ENCODE data around the gene HOXC11. TPM values are rescaled to one million over a fixed set of nuclear protein-coding genes. Genes with fewer than 3 reads are reported as not detected.

The HOXC11 gene
- total RNA-seq, 2 experiments from 2014 or later: not detected

DNA sequence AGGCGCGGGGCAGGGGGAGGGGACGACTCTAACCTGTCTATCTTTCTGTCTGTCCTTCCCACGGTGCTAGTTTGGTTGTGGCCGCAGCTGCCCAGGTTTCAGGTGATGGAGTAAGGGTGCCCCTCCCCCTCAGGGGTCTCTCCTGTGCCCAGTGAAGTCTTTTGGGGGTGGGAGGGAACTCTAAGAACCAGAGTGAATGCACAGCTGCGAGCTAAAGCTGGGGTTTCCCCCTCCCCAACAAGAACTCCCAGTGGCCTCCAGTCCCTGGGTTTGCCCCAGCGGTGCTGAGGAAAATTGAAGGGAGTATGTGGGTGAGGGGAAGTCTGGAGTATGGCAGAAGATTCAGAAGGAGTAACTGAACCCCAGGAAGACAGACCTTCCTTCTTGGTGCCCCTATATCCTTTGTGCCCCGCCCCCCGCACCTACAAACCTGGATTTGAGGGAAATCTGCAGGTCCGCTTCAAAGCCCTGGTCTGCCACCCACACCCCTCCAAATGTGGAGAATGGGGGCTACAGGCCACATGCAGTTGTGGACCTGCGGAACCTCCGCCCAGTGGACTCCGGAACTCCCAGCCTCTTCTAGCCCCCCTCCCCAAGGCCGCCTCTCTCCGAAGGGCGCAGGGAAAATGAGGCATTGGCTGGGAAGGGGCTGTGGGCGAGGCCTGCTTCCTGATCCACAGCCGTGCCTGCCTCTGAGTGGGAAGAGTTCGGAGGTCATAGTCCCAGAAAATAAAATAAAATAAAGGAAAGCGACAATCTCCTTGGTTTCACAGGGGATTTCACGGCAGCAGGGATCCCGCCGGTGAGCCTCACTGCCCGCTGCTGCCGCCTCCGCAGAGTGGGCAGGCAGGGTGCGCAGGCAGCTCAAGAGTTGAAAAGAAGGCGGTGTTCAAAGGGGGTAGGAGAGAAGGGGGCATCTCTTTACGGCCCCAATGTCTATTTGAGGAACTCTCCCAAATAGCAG lies 23.6 kb downstream of the HOXC11 start:
- H3K9me3 Mint-ChIP-seq (ENCODE audit: low read depth): no peaks in the 10 kb centered on the region
- H3K27me3 Mint-ChIP-seq: peaks cover 84% of the 10 kb centered on the region
- peaks cover 25% of the 10 kb centered on the region for H3K4me1 Mint-ChIP-seq
- intact Hi-C loops (cut with DNase I, micrococcal nuclease): loop anchor here in 1 of 2 experiments (5.0 kb wide), 1 partner anchor 44 kb away; the partner anchor contains the start of gene HOXC12
- H3K4me3 Mint-ChIP-seq: peak overlapping the region; percentile 65
- no peak overlapping the region for H3K27ac Mint-ChIP-seq
- ATAC-seq: peak; percentile 27
- POLR2A ChIA-PET: interaction anchor here (0.7 kb wide), 1 partner anchor 214 kb away, joined by 3 read pairs; no protein-coding TSS in a partner anchor
- DNase-seq: no peak
- no peaks in the 10 kb centered on the region for H3K36me3 Mint-ChIP-seq (ENCODE audit: low read depth)
- CTCF ChIA-PET: interaction anchor here (0.5 to 1.7 kb wide), 12 partner anchors 9 to 247 kb away, joined by 3 to 8 read pairs (median 4); partner anchors contain the start of genes HOXC10 and HOXC5

DNA sequence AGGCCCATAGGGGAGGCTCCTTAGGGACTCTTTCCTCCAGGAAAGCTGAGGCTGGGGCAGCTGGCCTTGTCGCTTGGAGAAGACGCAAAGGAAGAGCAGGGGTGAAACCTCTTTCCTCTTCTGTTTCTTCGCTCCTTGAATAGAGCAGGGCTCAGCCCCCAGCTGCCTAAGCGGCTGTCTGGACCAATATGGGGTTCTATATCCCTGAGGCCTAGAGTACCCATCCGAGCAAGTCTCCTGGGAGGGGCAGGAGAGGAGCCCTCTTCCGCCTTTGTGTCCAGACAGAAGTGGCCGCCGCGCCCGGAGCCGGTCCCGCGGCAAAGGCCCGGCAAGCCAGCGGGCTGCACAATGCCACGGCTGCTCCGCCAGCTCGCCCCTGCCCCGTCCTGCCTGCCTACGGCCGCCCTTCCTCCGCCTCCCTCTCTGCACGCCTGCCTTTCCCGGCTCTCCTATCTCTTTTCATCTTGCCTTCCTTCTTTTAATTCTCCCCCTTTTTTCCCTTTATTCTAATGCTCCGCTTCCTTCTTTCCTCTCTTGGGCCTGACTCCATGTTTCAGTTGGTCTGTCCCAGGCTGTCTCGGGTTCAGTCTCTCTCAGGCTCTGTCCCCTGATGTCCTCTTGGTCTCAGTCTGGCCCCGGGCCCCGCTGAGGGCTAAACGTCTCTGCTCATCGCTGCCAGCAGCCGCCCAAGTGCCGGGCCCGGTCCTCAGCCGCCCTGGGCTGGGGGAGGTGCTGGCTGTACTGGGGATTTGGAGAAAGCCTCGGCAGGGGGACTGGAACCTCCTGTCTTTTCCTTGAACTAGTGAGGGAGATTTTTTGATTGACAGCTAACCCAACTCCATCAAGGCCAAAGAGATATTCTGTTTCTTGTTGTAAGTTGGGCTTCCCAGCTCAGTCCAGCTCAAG lies 24.5 kb downstream of the HOXC11 start:
- POLR2A ChIA-PET: interaction anchor here (0.7 kb wide), 1 partner anchor 213 kb away, joined by 3 read pairs; no protein-coding TSS in a partner anchor
- H3K27me3 Mint-ChIP-seq: peaks cover 84% of the 10 kb centered on the region
- H3K4me1 Mint-ChIP-seq: peaks cover 26% of the 10 kb centered on the region
- CTCF ChIA-PET: interaction anchor here (0.5 to 3.8 kb wide), 10 partner anchors 8 to 193 kb away, joined by 3 to 17 read pairs (median 4); partner anchors contain the start of genes HOXC10 and HOXC5
- DNase-seq (no peak), ATAC-seq (no peak)
- H3K36me3 Mint-ChIP-seq (ENCODE audit: low read depth): no peaks in the 10 kb centered on the region
- no peak overlapping the region for H3K27ac Mint-ChIP-seq
- no peak overlapping the region for H3K4me3 Mint-ChIP-seq
- no peaks in the 10 kb centered on the region for H3K9me3 Mint-ChIP-seq (ENCODE audit: low read depth)
- intact Hi-C loops (cut with DNase I, micrococcal nuclease): loop anchor here in 1 of 2 experiments (5.0 kb wide), 1 partner anchor 45 kb away; the partner anchor contains the start of gene HOXC12

DNA sequence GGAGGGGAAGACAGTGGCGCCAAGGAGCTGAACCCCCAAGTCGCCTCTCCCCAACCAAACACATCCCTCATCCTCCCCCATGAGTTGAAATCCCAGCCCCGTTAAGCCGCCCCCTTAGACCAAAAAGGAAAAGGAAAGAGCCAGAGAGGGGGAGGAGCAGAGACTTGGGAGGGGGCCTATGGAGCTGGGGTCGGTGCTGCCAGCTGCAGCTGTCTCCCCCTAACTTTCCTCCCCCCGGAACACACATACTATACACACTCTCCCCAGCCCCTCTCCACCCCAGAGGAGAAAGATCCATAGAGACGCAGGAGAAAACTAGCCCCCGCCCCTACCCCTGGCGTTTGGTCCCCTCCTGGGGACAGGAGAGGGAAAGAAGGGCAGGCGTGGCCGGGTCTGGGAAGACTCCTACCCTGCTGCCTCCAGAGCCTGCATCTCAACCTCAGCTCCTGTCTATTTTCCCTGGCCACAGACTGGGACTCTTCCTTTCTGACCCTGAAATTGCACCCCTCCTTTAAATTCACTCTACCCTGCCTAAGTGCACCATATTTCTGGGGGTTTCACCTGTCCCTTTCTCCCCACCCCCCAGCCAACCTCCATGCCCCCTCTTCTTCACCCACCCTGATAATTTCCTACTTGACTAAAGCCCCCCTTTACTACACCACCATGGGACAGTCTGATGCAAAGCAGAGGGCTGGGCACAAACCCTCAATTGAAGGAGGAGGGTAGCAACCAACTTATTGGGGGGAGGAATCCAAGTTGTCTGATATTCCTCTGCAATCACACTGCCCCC lies 25.4 kb downstream of the HOXC11 start:
- POLR2A ChIA-PET: no interaction called here
- CTCF ChIA-PET: interaction anchor here (0.7 to 3.8 kb wide), 7 partner anchors 9 to 218 kb away, joined by 3 to 17 read pairs (median 4); partner anchors contain the start of gene HOXC10
- Mint-ChIP-seq H3K27ac (no peak overlapping the region), H3K27me3 (peaks cover 87% of the 10 kb centered on the region), H3K4me3 (no peak overlapping the region), H3K9me3 (ENCODE audit: low read depth) (no peaks in the 10 kb centered on the region), H3K36me3 (ENCODE audit: low read depth) (no peaks in the 10 kb centered on the region), H3K4me1 (peaks cover 29% of the 10 kb centered on the region)
- no peak for ATAC-seq
- no peak for DNase-seq
- intact Hi-C loops (cut with DNase I, micrococcal nuclease): loop anchor here in 1 of 2 experiments (5.0 kb wide), 1 partner anchor 46 kb away; the partner anchor contains the start of gene HOXC12

DNA sequence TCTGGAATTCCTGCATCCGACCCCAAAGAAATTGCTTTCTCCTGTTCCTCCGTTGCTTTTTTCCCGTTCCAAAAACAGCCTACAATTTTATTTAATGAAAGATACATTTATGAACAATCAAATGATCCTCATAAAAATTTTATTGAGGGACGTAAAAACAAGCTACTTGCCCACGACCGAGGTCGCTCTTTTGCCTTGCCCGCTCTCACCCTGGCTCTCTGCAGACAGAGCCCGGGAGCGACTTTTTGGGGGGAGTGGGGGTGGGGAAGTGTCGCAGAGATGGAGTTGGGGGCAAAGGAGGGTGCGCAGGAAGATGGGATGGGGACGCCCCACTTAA lies 25.9 kb downstream of the HOXC11 start:
- no peaks in the 10 kb centered on the region for H3K36me3 Mint-ChIP-seq (ENCODE audit: low read depth)
- intact Hi-C loops (cut with DNase I, micrococcal nuclease): loop anchor here in 1 of 2 experiments (5.0 kb wide), 1 partner anchor 47 kb away; the partner anchor contains the start of gene HOXC12
- DNase-seq (no peak), ATAC-seq (no peak)
- CTCF ChIA-PET: interaction anchor here (0.7 to 3.8 kb wide), 4 partner anchors 11 to 217 kb away, joined by 3 to 17 read pairs (median 4); partner anchors contain the start of gene HOXC10
- peaks cover 86% of the 10 kb centered on the region for H3K27me3 Mint-ChIP-seq
- no peaks in the 10 kb centered on the region for H3K9me3 Mint-ChIP-seq (ENCODE audit: low read depth)
- POLR2A ChIA-PET: no interaction called here
- no peak overlapping the region for H3K27ac Mint-ChIP-seq
- no peak overlapping the region for H3K4me3 Mint-ChIP-seq
- peaks cover 27% of the 10 kb centered on the region for H3K4me1 Mint-ChIP-seq

DNA sequence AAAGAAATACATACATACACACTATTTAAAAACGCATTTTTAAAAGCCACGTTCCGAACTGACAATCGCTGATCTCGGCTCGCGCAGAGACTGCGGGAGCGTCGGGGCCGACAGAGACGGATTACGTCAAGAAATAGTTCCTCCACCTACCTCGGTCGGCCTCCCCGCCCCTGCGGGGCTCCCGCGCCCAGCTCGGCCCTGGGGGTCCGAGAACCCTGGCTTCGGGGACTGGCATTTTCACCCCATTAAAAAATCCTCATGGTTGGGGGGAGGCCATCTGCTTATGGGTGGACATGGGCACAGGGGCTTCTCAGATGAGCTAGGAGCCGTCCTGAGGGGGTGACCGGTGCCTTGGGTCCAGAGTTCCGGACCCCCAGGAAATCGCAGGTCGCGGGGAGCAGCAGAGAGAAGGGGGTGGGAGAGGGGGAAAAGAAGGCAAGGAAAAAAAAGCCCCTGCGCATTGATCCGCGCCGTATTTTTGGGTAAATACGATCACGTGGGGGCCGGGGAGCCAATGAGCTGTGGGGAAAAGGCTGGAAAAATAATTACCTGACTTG lies 26.7 kb downstream of the HOXC11 start:
- ATAC-seq (no peak), DNase-seq (peak; percentile 60)
- CTCF ChIA-PET: interaction anchor here (0.6 to 3.8 kb wide), 15 partner anchors 9 to 216 kb away, joined by 3 to 17 read pairs (median 3); partner anchors contain the start of genes HOXC10 and HOXC8
- Mint-ChIP-seq H3K36me3 (ENCODE audit: low read depth) (no peaks in the 10 kb centered on the region), H3K27ac (no peak overlapping the region), H3K27me3 (peaks cover 87% of the 10 kb centered on the region), H3K9me3 (ENCODE audit: low read depth) (no peaks in the 10 kb centered on the region), H3K4me1 (peaks cover 24% of the 10 kb centered on the region), H3K4me3 (peak overlapping the region; percentile 41)
- intact Hi-C loops (cut with DNase I, micrococcal nuclease): loop anchor here in 1 of 2 experiments (5.0 kb wide), 1 partner anchor 47 kb away; the partner anchor contains the start of gene HOXC12
- POLR2A ChIA-PET: no interaction called here

DNA sequence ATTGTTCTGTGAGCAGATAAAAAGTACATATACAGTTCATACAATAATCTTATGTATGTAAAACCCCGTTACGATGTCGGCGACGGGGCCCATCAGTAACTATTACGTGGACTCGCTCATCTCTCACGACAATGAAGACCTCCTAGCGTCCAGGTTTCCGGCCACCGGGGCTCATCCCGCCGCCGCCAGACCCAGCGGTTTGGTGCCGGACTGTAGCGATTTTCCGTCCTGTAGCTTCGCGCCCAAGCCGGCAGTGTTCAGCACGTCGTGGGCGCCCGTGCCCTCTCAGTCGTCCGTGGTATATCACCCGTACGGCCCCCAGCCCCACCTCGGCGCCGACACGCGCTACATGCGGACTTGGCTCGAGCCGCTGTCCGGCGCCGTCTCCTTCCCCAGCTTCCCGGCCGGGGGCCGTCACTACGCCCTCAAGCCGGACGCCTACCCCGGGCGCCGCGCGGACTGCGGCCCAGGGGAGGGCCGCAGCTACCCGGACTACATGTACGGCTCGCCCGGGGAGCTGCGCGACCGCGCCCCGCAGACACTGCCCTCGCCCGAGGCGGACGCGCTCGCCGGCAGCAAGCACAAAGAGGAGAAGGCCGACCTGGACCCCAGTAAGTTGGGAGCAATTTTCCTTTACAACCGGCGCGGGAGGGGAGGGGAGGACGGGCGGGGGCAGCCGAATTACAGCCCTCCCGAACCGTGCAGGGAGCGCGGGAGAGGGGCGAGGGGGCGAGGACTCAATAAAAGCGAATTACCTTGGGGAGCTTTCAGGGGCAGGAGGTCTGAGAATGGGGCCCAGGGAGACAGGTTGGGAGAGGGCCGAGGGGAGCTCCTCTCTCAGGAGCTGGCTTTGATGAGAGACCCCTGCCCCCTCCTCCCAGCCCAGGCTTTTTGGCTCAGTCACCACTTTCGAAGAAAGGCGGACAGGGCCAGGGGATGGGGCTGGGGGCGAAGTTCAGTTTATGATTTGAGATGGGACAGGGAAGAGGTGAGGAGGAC lies 27.5 kb downstream of the HOXC11 start, which contains the start of gene HOXC9:
Gene HOXC9 (plus strand): TSS at position 46 of the 999 bp plus-strand sequence. CDS start 28 bp downstream, at position 74.
- DNase-seq (no peak), ATAC-seq (no peak)
- Mint-ChIP-seq H3K4me1 (peaks cover 18% of the 10 kb centered on the region), H3K27me3 (peaks cover 85% of the 10 kb centered on the region), H3K4me3 (peak within 1 kb of the TSS; percentile 41), H3K36me3 (ENCODE audit: low read depth) (no peaks in the 10 kb centered on the region), H3K27ac (no peak within 1 kb of the TSS), H3K9me3 (ENCODE audit: low read depth) (no peaks in the 10 kb centered on the region)
- CTCF ChIA-PET: interaction anchor here (0.6 to 3.8 kb wide), 14 partner anchors 8 to 216 kb away, joined by 3 to 17 read pairs (median 4); partner anchors contain the start of genes HOXC10 and HOXC8
- intact Hi-C loops (cut with DNase I, micrococcal nuclease): no loop called here
- POLR2A ChIA-PET: no interaction called here

DNA sequence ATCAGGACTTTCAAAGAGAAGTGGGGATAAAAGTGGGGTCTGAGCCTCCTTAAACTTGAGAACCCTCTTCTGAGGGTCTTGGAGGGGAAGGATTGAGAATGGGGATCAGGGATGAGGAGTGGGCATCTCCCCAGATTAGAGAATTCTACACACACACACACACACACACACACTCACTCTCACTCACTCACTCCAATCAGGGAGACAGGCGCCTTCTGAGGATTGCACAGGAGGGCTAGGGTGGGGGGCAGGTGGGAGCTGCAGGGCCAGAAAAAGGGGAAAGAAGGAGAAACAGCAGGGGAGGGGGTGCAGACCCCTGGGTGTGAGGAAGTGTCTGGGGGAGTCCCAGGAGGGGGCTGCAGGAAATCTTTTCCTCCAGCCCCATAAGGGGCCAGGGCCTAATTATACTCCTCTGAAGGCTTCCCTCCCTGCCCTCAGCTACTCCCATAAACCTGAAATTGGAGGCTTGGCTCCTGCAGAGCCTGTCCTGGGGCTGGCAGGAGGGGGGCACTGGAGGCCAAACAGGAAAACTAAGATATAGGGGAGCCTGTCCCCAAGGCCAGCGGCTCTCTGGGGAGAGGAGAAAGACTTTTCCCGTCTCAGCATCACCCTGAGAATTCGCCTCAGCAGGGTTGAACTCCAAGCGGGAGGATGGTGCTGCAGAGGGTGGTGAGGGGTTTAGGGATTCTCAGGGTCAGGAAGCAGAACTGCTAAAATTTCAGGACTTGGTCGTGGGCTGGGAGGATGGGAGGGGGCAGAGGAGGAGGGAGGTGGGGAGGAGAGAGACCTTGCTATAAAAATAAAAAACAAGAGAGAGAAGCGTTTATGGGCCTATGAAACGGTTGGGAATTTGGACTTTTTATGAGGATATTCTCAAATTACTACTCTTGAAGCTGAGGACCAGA lies 28.6 kb downstream of the HOXC11 start:
- no peaks in the 10 kb centered on the region for H3K9me3 Mint-ChIP-seq (ENCODE audit: low read depth)
- no peaks in the 10 kb centered on the region for H3K36me3 Mint-ChIP-seq (ENCODE audit: low read depth)
- intact Hi-C loops (cut with DNase I, micrococcal nuclease): no loop called here
- ATAC-seq: no peak
- peaks cover 20% of the 10 kb centered on the region for H3K4me1 Mint-ChIP-seq
- ChIA-PET POLR2A (no interaction called here), CTCF (interaction anchor here (0.6 to 3.8 kb wide), 8 partner anchors 11 to 353 kb away, joined by 3 to 17 read pairs (median 4); partner anchors contain the start of gene HOXC10)
- H3K27me3 Mint-ChIP-seq: peaks cover 86% of the 10 kb centered on the region
- DNase-seq: no peak
- H3K27ac Mint-ChIP-seq: no peak overlapping the region
- H3K4me3 Mint-ChIP-seq: no peak overlapping the region

DNA sequence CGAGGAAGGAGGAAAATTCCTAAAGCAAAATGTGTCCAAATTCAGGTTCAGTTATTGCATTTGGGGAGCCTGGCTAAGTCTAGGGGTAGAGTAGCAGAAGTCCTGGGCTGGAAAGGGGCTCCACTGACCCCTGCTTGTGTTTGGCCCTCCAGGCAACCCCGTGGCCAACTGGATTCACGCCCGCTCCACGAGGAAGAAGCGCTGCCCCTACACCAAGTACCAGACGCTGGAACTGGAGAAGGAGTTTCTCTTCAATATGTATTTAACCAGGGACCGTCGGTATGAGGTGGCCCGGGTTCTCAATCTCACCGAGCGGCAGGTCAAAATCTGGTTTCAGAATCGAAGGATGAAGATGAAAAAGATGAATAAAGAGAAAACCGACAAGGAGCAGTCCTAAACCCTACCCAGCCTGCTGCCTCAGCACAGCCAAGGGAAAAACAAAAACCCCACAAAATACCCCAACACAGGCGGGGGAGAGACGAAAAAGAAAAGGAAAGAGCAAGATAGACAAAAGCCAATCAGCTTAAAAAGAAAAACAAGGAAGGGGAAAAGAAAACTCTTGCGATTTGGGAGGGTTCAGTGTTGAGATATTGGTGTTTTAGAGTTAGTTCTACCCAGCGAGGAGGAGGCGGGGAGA lies 29.5 kb downstream of the HOXC11 start:
- CTCF ChIA-PET: interaction anchor here (0.6 to 1.8 kb wide), 8 partner anchors 11 to 354 kb away, joined by 3 to 5 read pairs (median 3); no protein-coding TSS in a partner anchor
- Mint-ChIP-seq H3K27ac (no peak overlapping the region), H3K9me3 (ENCODE audit: low read depth) (no peaks in the 10 kb centered on the region), H3K4me1 (peaks cover 23% of the 10 kb centered on the region), H3K27me3 (peaks cover 90% of the 10 kb centered on the region), H3K4me3 (no peak overlapping the region), H3K36me3 (ENCODE audit: low read depth) (no peaks in the 10 kb centered on the region)
- ATAC-seq: no peak
- DNase-seq: no peak
- intact Hi-C loops (cut with DNase I, micrococcal nuclease): no loop called here
- POLR2A ChIA-PET: no interaction called here

Data from activated CD4-positive, alpha-beta T cell treated with anti-CD3 and anti-CD28 coated beads for 36 hours (primary cell).